H1 (cell line): ENCODE results near the gene LRRC28. TPM values are rescaled to one million over a fixed set of nuclear protein-coding genes. Genes with fewer than 3 reads are reported as not detected.

Experiments used
- ASH2L ChIP-seq: fragments of 200-600, 300-600 bp; sonication (generic); IDR thresholded peaks from one replicate; pipeline ENCODE4 v1.7.1; 2017; ENCODE audit warnings: low read length
- CEBPB ChIP-seq: IDR thresholded peaks from 2 replicates; pipeline ENCODE4 v1.6.1; 2012; ENCODE audit warnings: low read depth, low read length
- CHD1 ChIP-seq: IDR thresholded peaks from 2 replicates; pipeline ENCODE4 v1.6.1; 2012; ENCODE audit warnings: low read depth, low read length, improper control_type of control experiment
- CHD7 ChIP-seq: fragments of 300-600 bp; sonication (generic); IDR thresholded peaks from 2 replicates; pipeline ENCODE4 v1.7.1; 2012; ENCODE audit warnings: low read length, moderate library complexity, mild to moderate bottlenecking, inconsistent platforms; ENCODE audit not compliant: insufficient replicate concordance
- HDAC2 ChIP-seq, 2 experiments: fragments of 300-600 bp in 1 of 2; sonication (generic) in 1 of 2; IDR thresholded peaks; 2 replicates each; pipeline ENCODE4 v1.6.1; 2011 to 2012; ENCODE audit warnings: low read depth in 2 of 2, low read length in 2 of 2, mild to moderate bottlenecking in 2 of 2, moderate library complexity in 2 of 2, borderline replicate concordance in 1 of 2, inconsistent platforms in 1 of 2
- JUN ChIP-seq: IDR thresholded peaks from 2 replicates; pipeline ENCODE4 v1.6.1; 2011; ENCODE audit warnings: low read depth, mild to moderate bottlenecking, improper control_type of control experiment, low read length
- NANOG ChIP-seq: IDR thresholded peaks from 2 replicates; pipeline ENCODE4 v1.6.1; 2011; ENCODE audit warnings: low read length, low read depth, mild to moderate bottlenecking, inconsistent platforms; ENCODE audit not compliant: insufficient read depth, poor library complexity, severe bottlenecking
- NRF1 ChIP-seq: IDR thresholded peaks from 2 replicates; pipeline ENCODE4 v1.6.1; 2011; ENCODE audit warnings: mild to moderate bottlenecking, low read depth, low read length, improper control_type of control experiment
- RAD21 ChIP-seq, 2 experiments: IDR thresholded peaks in 1 of 2; conservative IDR thresholded peaks in 1 of 2; 2 replicates each; pipeline ENCODE4 v1.6.1; 2011; ENCODE audit warnings: low read depth in 2 of 2, low read length in 2 of 2, improper control_type of control experiment in 1 of 2, inconsistent platforms in 1 of 2, mild to moderate bottlenecking in 1 of 2, moderate library complexity in 1 of 2
- SP4 ChIP-seq: IDR thresholded peaks from 2 replicates; pipeline ENCODE4 v1.6.1; 2012; ENCODE audit warnings: low read length, inconsistent platforms
- TAF7 ChIP-seq: optimal IDR thresholded peaks from 2 replicates; pipeline ENCODE3; 2011; ENCODE audit warnings: low read depth, mild to moderate bottlenecking, inconsistent platforms, low read length, moderate library complexity, borderline replicate concordance
- polyA plus RNA-seq, 7 experiments: library from polyadenylated mRNA; depleted of rRNA in 3 of 7; stranded (reverse) in 5 of 7; unstranded in 2 of 7; fragments of >200 nt in 5 of 7; fragments of 200-250 nt in 2 of 7; gene quantifications; 1 replicate in 5 of 7; 2 replicates in 1 of 7; 4 replicates in 1 of 7; pipeline versions ENCODE4 v1.2.1 to v1.2.3, GENCODE V29; 2011 to 2013; ENCODE audit warnings: missing spikeins in 2 of 7, mixed read lengths in 2 of 7
- total RNA-seq: library from RNA; stranded (reverse); fragmentation: NEBNext Ultra II Directional; extraction: Animal tissue kit (Norgen Biotek cat#: 25700); gene quantifications from 2 replicates; pipeline ENCODE4 v1.2.1, GENCODE V29; 2021

LRRC28 gene
- total and polyA plus RNA-seq, 2 of the 8 experiments (the other 6 are each of a cell fraction or from before 2014, with no cell fraction given): 20.2 to 23.3 TPM

DNA sequence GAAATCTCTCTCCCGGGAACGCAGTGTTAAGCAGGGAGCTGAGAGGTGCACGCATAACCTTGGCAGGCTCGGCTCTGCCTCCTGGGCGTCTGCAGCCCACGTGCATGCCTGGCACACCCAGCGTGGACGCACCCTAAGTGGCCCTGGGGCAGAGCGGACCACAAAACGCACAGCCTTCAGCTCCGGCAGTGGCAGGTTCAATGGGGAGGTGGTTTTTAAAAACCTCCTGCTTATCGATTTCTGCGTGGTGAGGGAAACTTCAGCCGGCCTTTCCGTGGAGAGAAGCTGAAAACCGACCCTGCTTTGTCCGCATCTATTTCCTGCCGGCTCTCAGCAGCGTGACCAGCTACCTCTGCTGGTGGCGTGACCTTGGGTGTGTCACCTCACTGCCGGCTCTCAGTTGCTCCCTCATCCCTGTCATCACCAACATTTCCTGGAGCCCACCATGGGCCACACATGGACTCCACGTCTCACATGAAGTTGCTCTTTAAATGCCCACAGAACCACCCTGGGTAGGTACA, 179.7 kb downstream of the LRRC28 start (continued):
- TF ChIP-seq CHD7 (no peak), NANOG (no peak), TAF7 (no peak), RAD21 (IDR thresholded peaks at IDR 0.05 in 1 of 2, conservative IDR thresholded peaks at IDR 0.05 in 1 of 2; ENCODE audit: low read depth in 2 of 2, low read length in 2 of 2) (no peak), JUN (no peak), SP4 (no peak), CEBPB (no peak), HDAC2 (IDR thresholded peaks at IDR 0.05; ENCODE audit: borderline replicate concordance in 1 of 2, low read depth in 2 of 2, low read length in 2 of 2) (no peak), NRF1 (no peak), ASH2L (no peak), CHD1 (no peak)
